B cell (primary cell): ENCODE data around the gene SIRT3. TPM values are rescaled to one million over a fixed set of nuclear protein-coding genes. Genes with fewer than 3 reads are reported as not detected.

Experiments used
- ATAC-seq: fragments of 200-7000 bp; cut with Tn5 transposase; one replicate; pipeline ENCODE4 v1.10.0; 2021; ENCODE audit warnings: low read depth, mild to moderate bottlenecking, moderate number of reproducible peaks, moderate library complexity
- CTCF ChIA-PET: fragments of 350-600 bp; sonication (Branson Sonifier 250); formaldehyde crosslinking; loops from one replicate; lab custom pipeline; 2021; ENCODE audit warnings: antibody characterized with exemption, inconsistent platforms; lab: Charles Lee
- POLR2A ChIA-PET: fragments of 350-600 bp; sonication (Branson Sonifier 250); formaldehyde crosslinking; loops from one replicate; lab custom pipeline; 2021; ENCODE audit warnings: antibody characterized with exemption; lab: Charles Lee
- DNase-seq: peaks from one replicate; pipeline ENCODE4 v3.0.0; 2013
- H2AFZ ChIP-seq: 2 replicates; pipeline ENCODE4 v1.6.1; 2012; ENCODE audit warnings: mild to moderate bottlenecking, low read depth, low read length; ENCODE audit not compliant: insufficient read depth, poor library complexity, severe bottlenecking
- H3K27ac ChIP-seq, 2 donors: 1 replicate in 1 of 2; 2 replicates in 1 of 2; pipeline ENCODE4 v1.5.1; 2012 to 2013; ENCODE audit warnings: low read length in 2 of 2, mild to moderate bottlenecking in 2 of 2, moderate library complexity in 1 of 2
- H3K27me3 ChIP-seq, 4 experiments: fragments of 200-600 bp in 1 of 4; sonication (generic) in 1 of 4; replicated peaks in 1 of 4; 1 replicate in 2 of 4; 2 replicates in 2 of 4; pipeline versions ENCODE4 v1.6.1 to v1.7.0; 2013 to 2016; ENCODE audit warnings: low read length in 3 of 4, mild to moderate bottlenecking in 2 of 4, mixed read lengths in 1 of 4, moderate library complexity in 1 of 4; ENCODE audit not compliant: insufficient read depth in 4 of 4, control insufficient read depth in 3 of 4; ENCODE audit errors: control extremely low read depth in 1 of 4
- H3K36me3 ChIP-seq, 2 experiments: replicated peaks in 1 of 2; 1 replicate in 1 of 2; 2 replicates in 1 of 2; pipeline versions ENCODE4 v1.6.1 to v1.7.1; 2013; ENCODE audit warnings: low read length in 1 of 2; ENCODE audit not compliant: insufficient read depth in 2 of 2, control insufficient read depth in 1 of 2; ENCODE audit errors: control extremely low read depth in 1 of 2, extremely low read depth in 1 of 2
- H3K4me1 ChIP-seq, 2 donors: fragments of 200-600 bp in 1 of 2; sonication (generic) in 1 of 2; 1 replicate in 1 of 2; 2 replicates in 1 of 2; pipeline versions ENCODE4 v1.5.1 to v1.6.1; 2013 to 2017; ENCODE audit warnings: low read length in 2 of 2; ENCODE audit not compliant: control insufficient read depth in 2 of 2, insufficient read depth in 2 of 2
- H3K4me2 ChIP-seq: replicated peaks from 2 replicates; pipeline ENCODE3; 2012; ENCODE audit warnings: mild to moderate bottlenecking, low read depth, low read length; ENCODE audit not compliant: poor library complexity, severe bottlenecking
- H3K4me3 ChIP-seq, 5 experiments: fragments of 200-600 bp in 1 of 5; sonication (generic) in 1 of 5; 1 replicate in 3 of 5; 2 replicates in 2 of 5; pipeline versions ENCODE4 v1.5.1 to v1.7.0; 2011 to 2016; ENCODE audit warnings: low read length in 4 of 5, mild to moderate bottlenecking in 4 of 5, low read depth in 2 of 5, control low read depth in 1 of 5, moderate library complexity in 1 of 5; ENCODE audit not compliant: insufficient read depth in 1 of 5; ENCODE audit errors: control extremely low read depth in 1 of 5, extremely low read depth in 1 of 5
- H3K79me2 ChIP-seq: fragments of 200-600 bp; sonication (generic); one replicate; pipeline ENCODE4 v1.6.0; 2016; ENCODE audit warnings: low read length; ENCODE audit not compliant: control insufficient read depth, insufficient read depth
- H3K9ac ChIP-seq: fragments of 200-600 bp; sonication (generic); 2 replicates; pipeline ENCODE4 v1.6.1; 2017; ENCODE audit warnings: mild to moderate bottlenecking, low read length, moderate library complexity
- H3K9me3 ChIP-seq, 3 donors: one replicate each; pipeline versions ENCODE4 v1.6.1 to v1.7.1; 2013; ENCODE audit warnings: low read length in 2 of 3; ENCODE audit not compliant: control insufficient read depth in 2 of 3, insufficient read depth in 1 of 3; ENCODE audit errors: control extremely low read depth in 1 of 3
- H4K20me1 ChIP-seq: 2 replicates; pipeline ENCODE4 v1.6.0; 2012; ENCODE audit warnings: mild to moderate bottlenecking, low read length; ENCODE audit not compliant: insufficient read depth, control insufficient read depth, poor library complexity, severe bottlenecking
- H3K27ac Mint-ChIP-seq: one replicate; pipeline ENCODE4 v1.8.0; 2021; ENCODE audit warnings: mixed read lengths
- H3K27me3 Mint-ChIP-seq: one replicate; pipeline ENCODE4 v1.8.0; 2021; ENCODE audit warnings: mixed read lengths
- H3K4me1 Mint-ChIP-seq: one replicate; pipeline ENCODE4 v1.8.0; 2021; ENCODE audit warnings: mixed read lengths
- H3K4me3 Mint-ChIP-seq: one replicate; pipeline ENCODE4 v1.8.0; 2021; ENCODE audit warnings: mixed read lengths
- H3K9me3 Mint-ChIP-seq: one replicate; pipeline ENCODE4 v1.8.0; 2022; ENCODE audit warnings: mixed read lengths; ENCODE audit not compliant: insufficient read depth
- CTCF ChIP-seq: fragments of 200-600 bp; IDR thresholded peaks from one replicate; pipeline ENCODE4 v1.8.0; 2022; ENCODE audit warnings: antibody characterized with exemption, mild to moderate bottlenecking
- EZH2 ChIP-seq: IDR thresholded peaks from 2 replicates; pipeline ENCODE4 v1.6.1; 2012; ENCODE audit warnings: borderline replicate concordance, low read depth, mild to moderate bottlenecking, moderate library complexity, low read length; ENCODE audit not compliant: insufficient read depth, poor library complexity, severe bottlenecking
- WGBS: methylation state at CpG from one replicate; pipeline ENCODE4 v1.1.5; 2013; ENCODE audit warnings: missing lambda C conversion rate; ENCODE audit not compliant: insufficient coverage; 5-methylcytosine and 5-hydroxymethylcytosine counted together
- intact Hi-C: fragments of 100-400 bp; cut with micrococcal nuclease; formaldehyde crosslinking; loops from one replicate; pipeline ENCODE4 v1.10.0; 2022
- polyA plus RNA-seq: library from polyadenylated mRNA; depleted of rRNA; stranded (reverse); fragments of >200 nt; gene quantifications from 2 replicates; pipeline ENCODE4 v1.2.3, GENCODE V29; 2012
- total RNA-seq, 2 donors: library from RNA; stranded (reverse); fragments of 120-200 nt in 1 of 2; gene quantifications; 1 replicate in 1 of 2; 2 replicates in 1 of 2; pipeline versions ENCODE4 v1.2.3 to v1.2.4, GENCODE V29; 2013 to 2022

SIRT3 gene
- total and polyA plus RNA-seq, 2 donors (not counting 1 experiment from before 2014, with no cell fraction given), result 22.9 to 27.9 TPM

- Mint-ChIP-seq H3K9me3 (no peaks in the 10 kb centered on the region), H3K4me1 (peaks cover 6% of the 10 kb centered on the region), H3K4me3 (no peak overlapping the region), H3K27me3 (no peaks in the 10 kb centered on the region), H3K27ac (no peak overlapping the region)
- H3K4me2 ChIP-seq, result no peak overlapping the region
- no peaks in the 10 kb centered on the region for H3K9me3 ChIP-seq
- DNase-seq (no peak), ATAC-seq (no peak)
- CTCF ChIA-PET, result interaction anchor here (2.2 kb wide), 1 partner anchor 23 kb away, joined by 8 read pairs; no protein-coding TSS in a partner anchor
- peaks cover 31% of the 10 kb centered on the region for H3K79me2 ChIP-seq
- TF ChIP-seq EZH2 (no peak), CTCF (no peak)
- 91% methylated on average over 2 of the region's 6 CpGs for WGBS
- intact Hi-C loops, result no loop called here
- no peaks in the 10 kb centered on the region for H3K27me3 ChIP-seq
- no peak overlapping the region for H3K9ac ChIP-seq
- peaks cover 0 to 18% of the 10 kb centered on the region in 2 experiments for H3K36me3 ChIP-seq
- no peak overlapping the region for H3K27ac ChIP-seq
- no peak overlapping the region for H3K4me3 ChIP-seq
- POLR2A ChIA-PET, result interaction anchor here (0.6 kb wide), 1 partner anchor 311 kb away, joined by 4 read pairs; no protein-coding TSS in a partner anchor
- no peak overlapping the region for H2AFZ ChIP-seq
- H4K20me1 ChIP-seq, result no peaks in the 10 kb centered on the region
- H3K4me1 ChIP-seq, result no peaks in the 10 kb centered on the region
Measured at GRCh38 chr11:227824-228379, 8.2 kb downstream of the SIRT3 start.

GRCh38 chr11:225734-226453 lies 10.2 kb downstream of the SIRT3 start:
- H4K20me1 ChIP-seq, result no peaks in the 10 kb centered on the region
- H2AFZ ChIP-seq, result no peak overlapping the region
- no peak for DNase-seq
- Mint-ChIP-seq H3K4me1 (peaks cover 6% of the 10 kb centered on the region), H3K9me3 (no peaks in the 10 kb centered on the region), H3K27ac (peak overlapping the region; percentile 27), H3K4me3 (no peak overlapping the region), H3K27me3 (no peaks in the 10 kb centered on the region)
- peak; percentile 43 for ATAC-seq
- WGBS, result 74% methylated on average over 9 of the region's 10 CpGs
- peaks cover 34% of the 10 kb centered on the region for H3K79me2 ChIP-seq
- no peak overlapping the region for H3K4me3 ChIP-seq
- peaks cover 0 to 19% of the 10 kb centered on the region in 2 experiments for H3K36me3 ChIP-seq
- CTCF ChIA-PET, result no interaction called here
- TF ChIP-seq CTCF (no peak), EZH2 (no peak)
- H3K27ac ChIP-seq, result no peak overlapping the region
- no peaks in the 10 kb centered on the region for H3K4me1 ChIP-seq
- no peak overlapping the region for H3K9ac ChIP-seq
- H3K4me2 ChIP-seq, result no peak overlapping the region
- POLR2A ChIA-PET, result no interaction called here
- H3K9me3 ChIP-seq, result no peaks in the 10 kb centered on the region
- intact Hi-C loops, result no loop called here
- H3K27me3 ChIP-seq, result no peaks in the 10 kb centered on the region
